GM18858 (cell line): Measurements from ENCODE around the gene INCENP.

Source experiments
- ATAC-seq: cut with Tn5 transposase; IDR thresholded peaks from one replicate; pipeline ENCODE4 v1.9.1; 2021; ENCODE audit not compliant: unreplicated experiment

INCENP gene

DNA sequence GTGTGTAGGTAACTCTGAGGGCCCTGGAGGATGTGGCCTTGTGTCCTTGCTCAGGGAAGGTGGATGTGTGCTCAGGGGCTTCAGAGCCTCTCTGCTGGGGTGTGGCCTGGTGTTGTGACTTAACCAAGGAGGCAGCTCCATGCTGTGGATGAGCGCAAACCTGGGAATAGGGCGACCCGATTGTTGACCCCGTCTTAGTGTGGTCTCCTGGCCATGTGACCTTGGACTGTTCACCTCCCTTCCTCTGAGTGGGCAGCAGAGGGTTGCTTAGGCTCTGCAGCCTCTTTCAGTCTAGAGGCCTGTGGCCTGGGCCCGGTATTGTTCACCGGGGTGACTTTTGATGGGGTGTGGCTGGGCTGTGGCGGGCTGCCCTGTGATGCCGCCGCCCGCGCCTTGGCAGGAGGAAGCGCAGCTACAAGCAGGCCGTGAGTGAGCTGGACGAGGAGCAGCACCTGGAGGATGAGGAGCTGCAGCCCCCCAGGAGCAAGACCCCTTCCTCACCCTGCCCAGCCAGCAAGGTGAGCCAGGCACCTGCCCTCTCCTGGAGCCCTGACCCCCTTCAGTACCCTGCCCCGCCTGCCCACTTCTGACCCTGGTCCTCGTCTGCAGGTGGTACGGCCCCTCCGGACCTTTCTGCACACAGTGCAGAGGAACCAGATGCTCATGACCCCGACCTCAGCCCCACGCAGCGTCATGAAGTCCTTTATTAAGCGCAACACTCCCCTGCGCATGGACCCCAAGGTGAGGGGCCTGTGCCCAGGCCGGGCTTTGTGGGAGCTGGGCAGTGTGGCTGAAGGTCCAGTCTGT is 16.7 kb downstream of the INCENP start:
- ATAC-seq: no peak

DNA sequence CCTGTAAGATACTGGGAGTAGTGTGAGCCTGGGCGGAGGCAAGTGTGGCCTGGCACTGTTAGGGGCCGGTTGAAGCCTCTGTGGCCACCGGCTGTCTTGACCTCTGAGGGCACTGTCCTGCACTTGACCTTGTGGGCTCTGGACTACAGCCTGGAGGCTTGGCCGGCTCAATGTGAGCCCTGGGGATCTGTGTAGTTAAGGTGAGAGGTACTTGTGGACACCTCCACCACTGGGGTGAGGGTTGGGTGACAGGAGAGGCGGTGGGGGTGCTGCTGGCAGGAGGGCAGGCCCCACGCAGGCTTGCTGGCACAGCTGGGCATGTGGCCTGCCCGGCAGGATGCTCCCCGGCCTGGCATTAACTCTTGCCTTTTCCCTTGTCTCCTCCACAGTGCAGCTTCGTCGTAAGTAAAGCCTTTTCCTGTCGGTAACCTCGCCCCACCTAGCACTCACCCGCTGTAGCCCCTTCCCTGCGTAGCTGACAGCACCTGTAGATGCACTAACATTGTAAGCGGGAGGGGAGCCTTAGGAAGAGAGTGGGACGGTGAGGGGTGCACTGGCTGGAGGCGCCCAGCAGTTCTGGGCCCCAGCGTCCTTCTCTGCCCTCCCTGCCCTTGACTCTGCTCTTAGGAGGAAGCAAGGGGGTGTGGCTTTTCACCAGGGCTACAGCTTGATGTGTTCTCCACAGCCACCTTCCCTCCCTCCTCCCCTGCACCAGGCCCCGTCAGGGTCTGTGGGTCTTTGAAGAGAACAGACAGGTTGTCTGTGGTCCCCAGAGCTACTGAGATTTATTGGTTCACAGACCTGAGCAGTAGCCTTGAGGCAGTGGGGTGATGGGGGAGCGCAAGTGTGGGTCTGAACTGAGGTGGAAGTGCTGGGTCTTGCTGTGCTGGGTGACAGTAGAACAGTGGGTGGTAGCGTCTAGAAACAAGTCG is 17.6 kb downstream of the INCENP start:
- ATAC-seq: no peak

DNA sequence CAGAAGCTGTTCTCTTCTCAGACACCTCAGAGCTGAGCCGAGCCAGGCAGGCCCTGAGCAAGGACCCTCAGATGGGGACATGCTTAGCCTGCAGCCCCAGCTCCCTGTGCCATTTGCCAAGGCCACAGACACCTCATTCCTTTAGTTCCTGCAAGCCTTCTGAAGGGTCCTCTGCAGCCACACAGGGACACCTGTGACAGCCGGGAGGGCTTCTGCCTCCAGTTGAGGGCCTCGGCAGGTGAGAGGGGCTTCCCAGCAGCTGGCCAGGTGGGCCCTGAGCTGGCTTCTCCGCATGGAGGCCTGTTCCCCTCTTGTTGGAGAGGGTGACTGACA is 18.2 kb downstream of the INCENP start:
- ATAC-seq: no peak

DNA sequence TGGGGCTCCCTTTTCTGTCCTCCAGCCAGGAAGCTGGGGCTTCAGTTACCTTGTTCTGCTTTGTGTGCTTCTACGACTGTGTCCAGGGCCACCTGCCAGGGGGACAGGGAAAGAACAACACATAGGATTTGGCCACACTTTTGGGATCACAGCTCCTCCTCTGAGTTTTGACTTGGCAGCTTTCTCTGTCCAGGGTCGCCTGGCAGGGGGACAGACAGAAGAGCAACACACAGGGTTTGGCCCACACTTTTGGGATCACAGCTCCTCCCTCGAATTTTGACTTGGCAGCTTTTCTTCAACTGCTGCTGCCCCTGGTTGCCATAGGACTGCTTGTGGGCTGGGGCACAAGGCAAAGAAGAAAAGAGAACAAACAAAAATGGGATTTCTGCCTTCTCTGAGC is 19.1 kb downstream of the INCENP start:
- no peak for ATAC-seq

DNA sequence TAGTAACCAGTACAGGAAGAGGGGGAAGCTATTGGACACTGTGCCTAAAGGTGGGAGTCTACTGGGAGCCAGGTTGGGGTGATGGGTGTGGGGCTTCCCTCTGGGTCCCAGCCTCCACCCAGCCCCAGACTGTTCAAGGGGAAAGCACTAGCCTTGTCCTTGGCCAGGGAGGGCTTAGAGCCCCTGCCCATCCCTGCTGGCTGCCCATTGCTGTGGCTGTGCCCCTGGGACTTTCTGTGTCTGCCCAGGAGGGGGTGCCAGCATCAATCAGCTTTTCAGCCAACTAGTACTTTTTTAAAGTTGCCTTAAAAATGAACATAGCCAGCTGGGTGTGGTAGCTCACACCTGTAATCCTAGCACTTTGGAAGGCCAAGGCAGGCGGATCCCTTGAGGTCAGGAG is 19.9 kb downstream of the INCENP start:
- no peak for ATAC-seq

DNA sequence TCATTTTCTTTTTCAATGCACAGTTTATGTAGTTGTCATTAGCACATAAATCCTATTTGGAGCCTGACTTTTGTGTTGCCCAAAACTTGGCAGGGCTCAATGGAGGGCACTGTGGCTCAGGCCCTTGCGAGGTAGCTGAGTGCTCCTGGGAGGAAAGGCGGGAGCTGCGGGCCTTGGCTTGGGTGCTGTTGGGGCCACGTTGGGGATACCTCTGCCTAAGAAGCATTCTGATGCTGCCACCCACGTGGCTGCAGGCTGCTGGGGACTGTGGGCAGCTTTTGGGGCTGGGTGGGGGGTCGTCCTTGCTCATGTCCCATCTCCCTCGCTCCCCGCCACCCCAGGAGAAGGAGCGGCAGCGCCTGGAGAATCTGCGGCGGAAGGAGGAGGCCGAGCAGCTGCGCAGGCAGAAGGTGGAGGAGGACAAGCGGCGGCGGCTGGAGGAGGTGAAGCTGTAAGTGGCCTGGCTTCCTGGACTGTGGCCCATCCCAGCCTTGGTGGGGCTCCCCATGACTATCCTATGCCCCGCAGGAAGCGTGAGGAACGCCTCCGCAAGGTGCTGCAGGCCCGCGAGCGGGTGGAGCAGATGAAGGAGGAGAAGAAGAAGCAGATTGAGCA is 20.9 kb downstream of the INCENP start:
- no peak for ATAC-seq

DNA sequence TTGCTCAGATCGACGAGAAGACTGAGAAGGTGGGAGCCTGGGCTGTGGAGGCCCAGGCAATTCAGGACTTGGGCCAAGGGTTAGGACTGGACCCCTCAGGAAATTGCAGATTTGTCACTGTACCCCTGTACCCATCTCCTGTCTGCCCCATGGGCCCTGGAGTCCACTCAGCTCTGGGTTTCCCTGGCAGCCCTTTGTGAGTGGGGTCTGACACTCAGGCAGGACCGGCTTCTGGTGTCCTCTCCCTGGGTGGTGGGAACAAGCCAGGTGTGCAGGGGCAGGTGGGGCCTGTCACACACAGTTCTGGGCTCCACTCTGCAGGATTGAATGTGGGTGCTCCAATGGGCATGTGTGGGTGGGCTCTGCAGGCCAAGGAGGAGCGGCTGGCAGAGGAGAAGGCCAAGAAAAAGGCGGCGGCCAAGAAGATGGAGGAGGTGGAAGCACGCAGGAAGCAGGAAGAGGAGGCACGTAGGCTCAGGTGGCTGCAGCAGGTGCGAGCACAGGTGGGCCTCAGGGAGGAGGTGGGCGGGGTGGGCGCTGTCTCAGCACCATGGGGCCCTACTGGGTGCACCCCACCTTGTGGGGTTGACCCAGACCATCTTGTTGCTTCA is 21.6 kb downstream of the INCENP start:
- ATAC-seq: no peak

DNA sequence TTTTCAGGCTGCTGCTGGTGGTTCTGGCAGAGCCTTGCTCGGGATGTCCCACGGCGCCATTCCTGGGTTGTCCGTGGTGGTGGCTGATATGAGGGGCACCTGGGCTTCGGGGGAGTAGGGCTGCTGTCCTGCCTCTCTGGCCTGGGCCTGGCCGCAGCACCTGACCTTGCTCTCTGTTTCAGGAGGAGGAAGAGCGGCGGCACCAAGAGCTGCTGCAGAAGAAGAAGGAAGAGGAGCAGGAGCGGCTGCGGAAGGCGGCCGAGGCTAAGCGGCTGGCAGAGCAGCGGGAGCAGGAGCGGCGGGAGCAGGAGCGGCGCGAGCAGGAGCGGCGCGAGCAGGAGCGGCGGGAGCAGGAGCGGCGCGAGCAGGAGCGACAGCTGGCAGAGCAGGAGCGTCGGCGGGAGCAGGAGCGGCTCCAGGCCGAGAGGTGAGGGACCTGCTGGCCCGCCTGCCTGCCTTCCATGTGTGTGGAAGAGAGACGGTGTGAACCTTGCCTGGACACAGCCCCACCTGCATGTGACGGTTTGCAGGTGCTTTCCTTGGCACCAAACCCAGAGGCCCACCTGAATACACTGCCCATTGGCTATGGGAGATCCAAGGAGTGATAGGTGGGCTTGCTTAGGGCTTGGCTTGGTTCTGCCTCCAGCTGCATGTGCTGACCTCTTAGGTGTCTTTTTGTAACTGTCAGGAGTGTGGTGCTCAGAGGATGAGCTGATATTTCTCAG is 22.8 kb downstream of the INCENP start:
- ATAC-seq: no peak

DNA sequence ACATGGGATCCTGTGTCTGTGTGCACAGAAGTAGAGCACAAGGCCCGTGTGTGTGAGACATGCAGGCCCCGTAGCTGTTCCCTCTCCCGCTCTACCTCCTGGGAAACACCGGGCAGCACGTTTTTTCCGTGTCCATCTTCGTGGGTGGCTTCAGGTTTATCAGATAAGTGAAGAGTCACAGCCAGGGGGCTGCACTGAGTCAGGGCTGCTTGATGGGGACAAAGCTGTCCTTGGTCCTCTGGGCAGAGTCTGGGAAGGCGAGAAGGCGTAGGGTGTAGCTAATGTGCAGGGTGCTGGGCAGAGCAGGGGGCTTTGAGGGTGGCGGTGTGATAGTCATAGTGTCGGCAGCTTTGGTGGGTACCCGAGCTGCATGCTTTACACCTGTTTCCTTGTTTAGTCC is 23.7 kb downstream of the INCENP start:
- ATAC-seq: no peak

DNA sequence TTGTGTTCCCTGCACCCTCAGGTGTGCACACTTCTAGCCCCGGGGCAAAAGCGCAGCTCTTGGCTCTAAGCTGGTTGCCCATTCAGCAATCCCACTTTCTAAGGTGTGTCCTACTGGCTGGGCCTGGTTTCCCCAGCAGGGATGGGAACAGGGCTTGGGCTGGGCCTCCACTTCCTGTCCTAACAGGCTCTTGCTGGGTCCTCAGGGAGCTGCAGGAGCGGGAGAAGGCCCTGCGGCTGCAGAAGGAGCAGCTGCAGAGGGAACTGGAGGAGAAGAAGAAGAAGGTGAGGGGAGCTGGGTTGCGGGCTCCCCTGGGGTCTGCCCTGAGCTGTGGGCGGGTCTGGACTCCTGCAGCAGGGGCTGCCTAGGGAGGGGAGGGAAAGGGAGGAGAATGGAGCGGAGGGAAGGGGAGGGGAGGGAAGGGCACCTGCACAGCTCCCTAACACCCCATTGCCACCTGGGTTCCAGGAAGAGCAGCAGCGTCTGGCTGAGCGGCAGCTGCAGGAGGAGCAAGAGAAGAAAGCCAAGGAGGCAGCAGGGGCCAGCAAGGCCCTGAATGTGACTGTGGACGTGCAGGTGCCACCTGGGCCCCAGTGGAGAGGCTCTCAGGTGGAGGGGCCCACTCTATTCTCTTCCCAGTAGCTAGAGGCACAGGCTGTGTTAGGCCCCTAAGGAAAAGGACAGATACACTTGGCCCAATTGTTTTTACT is 24.6 kb downstream of the INCENP start:
- ATAC-seq: no peak

DNA sequence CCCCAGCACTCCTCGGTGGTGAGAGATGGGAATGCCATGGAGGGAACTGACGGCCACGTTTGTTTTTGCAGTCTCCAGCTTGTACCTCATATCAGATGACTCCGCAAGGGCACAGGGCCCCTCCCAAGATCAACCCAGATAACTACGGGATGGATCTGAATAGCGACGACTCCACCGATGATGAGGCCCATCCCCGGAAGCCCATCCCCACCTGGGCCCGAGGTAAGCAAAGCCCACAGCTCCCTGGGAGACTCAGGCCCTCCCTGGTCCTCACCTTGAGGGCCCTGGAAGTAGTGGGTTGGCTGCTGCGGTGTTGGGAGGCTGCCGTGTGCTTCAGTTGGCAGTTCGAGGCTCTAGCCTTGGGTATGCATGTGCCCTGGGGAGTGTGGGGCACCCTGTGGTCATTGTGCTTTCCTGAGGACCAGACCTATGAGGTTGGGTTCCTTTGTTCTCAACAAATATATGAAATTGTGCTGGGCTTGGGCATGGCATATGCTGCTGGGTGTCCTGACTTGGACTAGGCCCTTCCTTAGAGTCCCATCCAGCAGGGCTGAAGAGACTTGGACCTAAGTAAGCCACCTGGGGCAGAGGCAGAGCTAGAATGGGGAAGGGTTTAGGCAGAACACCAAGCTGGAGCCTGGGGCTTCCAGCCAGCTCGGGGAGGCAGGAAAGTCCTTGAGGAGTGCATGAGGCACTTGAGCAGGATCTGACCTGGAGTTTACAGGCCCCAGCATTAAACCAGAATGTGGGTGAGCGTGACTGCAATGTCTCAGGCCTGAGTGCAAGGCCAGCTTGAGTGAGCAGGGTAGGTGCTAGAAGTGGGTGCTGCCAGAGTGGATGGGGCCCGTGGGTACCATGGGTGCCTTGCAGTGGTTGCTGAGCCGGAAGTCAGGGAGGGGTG is 26.4 kb downstream of the INCENP start:
- ATAC-seq: no peak

DNA sequence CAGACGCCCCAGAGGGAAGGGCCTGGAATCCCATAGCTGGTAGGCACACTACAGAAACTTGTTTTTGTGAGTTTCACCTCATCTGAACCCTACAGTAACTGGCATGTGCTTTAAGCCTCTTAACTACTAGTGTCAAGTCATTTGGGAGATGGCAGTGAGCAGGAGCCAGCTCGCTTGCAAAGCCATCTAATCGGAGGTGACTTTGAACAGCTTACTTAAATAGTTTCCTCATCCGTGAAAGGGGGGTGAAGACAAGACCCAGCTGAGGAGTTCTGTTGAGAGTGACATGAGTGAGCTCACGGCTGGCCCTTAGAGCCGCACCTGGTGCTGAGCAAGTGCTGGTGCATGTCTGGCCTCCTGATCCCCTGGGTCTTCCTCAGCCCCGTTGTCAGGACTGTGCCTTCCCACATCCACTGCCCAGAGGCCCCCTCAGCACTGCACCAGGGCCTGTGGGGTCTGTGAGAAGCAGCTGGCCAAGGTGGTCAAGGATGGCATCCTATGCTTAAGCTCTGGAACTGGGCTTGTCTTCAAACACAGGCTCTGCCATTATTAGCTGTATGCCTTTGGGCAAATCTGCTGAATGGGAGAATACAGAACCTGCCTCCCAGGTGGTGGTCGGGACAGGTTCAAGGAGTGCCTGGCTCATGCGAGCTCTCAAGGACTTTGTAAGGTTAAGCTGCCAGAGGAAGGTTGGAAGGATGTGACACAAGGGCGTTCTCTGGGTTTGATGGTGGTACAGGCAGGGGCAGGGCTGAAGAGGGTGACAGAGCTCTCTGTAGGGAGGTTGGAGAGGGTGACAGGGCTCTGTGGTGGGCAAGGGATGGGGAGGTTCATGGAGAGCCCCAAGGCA is 27.3 kb downstream of the INCENP start:
- ATAC-seq: no peak

DNA sequence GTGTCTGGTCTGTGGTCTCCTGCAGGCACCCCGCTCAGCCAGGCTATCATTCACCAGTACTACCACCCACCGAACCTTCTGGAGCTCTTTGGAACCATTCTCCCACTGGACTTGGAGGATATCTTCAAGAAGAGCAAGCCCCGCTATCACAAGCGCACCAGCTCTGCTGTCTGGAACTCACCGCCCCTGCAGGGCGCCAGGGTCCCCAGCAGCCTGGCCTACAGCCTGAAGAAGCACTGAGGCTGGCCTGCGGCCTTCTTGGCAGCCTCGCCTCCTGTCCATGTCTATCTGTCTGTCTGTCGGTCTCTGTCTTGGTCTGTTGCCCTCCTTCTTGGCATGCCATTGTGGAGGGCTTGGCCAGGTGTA is 27.9 kb downstream of the INCENP start:
- ATAC-seq: no peak

DNA sequence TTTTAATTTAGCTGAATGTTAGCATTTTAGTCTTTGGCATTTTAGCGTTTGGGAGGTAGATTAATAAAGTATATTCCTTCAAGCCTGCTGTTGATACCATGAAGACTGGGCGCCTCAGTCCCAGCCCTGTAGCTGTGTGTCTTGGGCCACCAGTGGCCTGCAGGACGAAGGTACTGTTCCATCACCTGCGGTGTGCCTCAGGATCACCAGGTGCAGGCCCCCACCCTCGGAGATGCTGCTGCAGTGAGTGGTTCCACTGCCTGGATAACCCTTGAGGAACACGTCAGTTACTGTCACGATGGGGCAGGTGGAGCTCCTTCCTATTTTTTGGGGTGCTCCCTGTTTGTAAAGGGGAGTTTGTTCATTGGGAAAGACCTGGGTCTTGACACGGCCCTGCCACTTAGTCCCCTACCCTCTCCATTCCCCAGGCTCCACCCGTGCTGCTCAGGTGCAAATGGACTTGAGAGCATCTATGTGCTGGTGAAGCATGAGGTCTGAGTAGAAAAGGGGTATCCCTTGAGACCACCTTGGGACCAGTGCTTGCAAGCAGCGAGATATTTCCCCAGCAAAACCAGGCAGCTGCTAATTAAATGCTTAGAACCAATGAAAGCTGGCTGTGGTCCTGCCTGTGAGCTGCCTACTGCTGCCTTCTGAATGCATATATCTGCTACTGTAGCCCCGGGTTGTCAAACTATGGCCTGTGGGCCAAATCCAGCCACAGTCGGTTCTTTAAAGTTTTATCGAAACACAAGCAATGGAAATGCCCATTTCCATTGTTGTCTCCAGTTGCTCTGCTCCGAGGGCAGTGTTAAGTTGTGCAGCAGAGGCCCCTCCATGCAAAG is 28.7 kb downstream of the INCENP start:
- ATAC-seq: no peak

DNA sequence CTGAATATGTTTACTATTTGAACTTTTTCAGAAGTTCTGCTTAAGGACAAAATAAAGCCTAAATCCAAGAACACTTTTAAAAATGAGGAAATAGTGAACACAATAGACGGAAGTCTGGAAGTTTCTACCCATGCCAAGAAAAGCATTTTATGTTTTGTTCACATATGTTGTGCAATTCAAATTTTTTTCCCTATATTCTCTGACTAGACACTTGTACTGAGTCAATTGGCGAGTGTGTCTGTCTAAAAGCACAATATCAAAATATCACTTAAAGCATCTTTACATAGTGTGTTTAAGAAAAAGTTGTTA is 29.2 kb downstream of the INCENP start:
- ATAC-seq: no peak

DNA sequence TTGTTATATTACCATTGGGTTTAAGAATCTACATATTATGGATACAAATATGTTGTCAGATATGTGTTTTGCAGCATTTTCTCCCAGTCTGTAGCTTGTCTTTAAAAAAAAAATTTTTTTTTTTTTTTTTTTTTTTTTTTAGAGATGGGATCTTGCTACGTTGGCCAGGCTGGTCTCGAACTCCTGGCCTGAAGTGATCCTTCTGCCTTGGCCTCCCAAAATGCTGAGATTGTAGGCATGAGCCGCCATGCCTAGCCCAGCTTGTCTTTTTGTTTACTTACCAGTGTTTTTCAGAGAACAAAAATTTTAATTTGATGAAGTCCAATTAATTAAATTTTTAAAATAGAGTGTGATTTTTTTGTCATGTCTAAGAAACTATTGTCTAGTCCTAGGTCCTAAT is 29.8 kb downstream of the INCENP start:
- ATAC-seq: no peak

DNA sequence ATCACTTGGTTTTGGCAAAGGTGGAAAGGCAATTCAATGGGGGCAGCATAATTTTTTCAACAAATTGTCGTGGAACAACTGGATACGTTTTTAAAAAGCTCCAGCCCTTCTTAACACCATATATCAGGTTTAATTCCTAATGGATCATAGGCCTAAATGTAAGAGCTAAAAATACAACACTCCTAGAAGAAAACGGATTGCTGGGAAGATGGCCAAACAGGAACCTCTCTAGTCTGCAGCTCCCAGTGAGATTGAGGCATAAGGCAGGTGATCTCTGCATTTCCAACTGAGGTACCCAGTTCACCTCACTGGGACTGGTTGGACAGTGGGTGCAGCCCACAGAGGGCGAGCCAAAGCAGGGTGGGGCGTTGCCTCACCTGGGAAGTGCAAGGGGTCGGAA is 33.8 kb downstream of the INCENP start:
- no peak for ATAC-seq

DNA sequence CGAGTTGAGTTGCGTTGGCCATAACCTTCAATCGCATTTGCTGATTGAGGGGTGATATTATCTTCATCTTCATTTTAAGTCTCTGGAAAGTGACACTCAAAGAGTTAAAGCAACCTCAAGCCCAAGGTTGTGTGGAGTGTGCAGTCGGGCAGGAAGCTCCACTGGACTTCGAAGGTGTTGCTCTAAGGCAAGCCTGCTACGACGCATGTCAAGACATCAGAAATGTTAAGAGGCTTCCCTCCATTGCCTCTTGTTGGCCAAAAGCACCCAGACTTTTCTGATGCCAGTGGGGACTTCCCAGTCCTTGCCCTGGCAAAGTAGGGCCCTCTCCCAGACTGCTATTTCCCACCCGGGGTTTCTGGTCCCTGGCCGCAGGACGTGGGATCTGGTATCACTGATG is 42.6 kb downstream of the INCENP start:
- no peak for ATAC-seq
